DMS79 treated with DMSO at 0.1 percent for 48 hours (cell line): Measurements from ENCODE around the gene ORM1.
"Not testable (repeated sequence)": the region's sequence is repeated elsewhere in the genome, so short reads cannot be mapped to it uniquely, and the experiment has no call there.

Source experiments
- DNase-seq: peaks from one replicate; lab custom pipeline; 2025; lab: John Stamatoyannopoulos, UW

ORM1 gene

GRCh38 chr9:114308361-114308950, 14.4 kb upstream of the ORM1 start:
- no peak for DNase-seq

DNA sequence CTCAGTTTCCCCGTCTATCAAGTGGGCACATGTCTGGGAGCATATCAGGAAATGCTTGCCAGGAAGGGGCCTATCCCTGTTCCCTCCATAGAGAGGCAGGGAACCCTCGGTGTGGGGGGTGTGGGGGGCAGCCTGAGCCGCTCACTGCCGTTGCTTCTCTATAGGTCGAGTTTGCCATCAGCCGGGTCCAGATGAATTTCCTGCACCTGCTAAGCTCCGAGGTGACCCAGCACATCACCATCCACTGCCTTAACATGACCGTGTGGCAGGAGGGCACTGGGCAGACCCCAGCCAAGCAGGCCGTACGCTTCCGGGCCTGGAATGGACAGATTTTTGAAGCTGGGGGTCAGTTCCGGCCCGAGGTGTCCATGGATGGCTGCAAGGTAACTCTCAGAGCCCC, 13.8 kb upstream of the ORM1 start:
- DNase-seq: no peak

GRCh38 chr9:114310471-114311450, 12.1 kb upstream of the ORM1 start:
- DNase-seq: no peak

DNA sequence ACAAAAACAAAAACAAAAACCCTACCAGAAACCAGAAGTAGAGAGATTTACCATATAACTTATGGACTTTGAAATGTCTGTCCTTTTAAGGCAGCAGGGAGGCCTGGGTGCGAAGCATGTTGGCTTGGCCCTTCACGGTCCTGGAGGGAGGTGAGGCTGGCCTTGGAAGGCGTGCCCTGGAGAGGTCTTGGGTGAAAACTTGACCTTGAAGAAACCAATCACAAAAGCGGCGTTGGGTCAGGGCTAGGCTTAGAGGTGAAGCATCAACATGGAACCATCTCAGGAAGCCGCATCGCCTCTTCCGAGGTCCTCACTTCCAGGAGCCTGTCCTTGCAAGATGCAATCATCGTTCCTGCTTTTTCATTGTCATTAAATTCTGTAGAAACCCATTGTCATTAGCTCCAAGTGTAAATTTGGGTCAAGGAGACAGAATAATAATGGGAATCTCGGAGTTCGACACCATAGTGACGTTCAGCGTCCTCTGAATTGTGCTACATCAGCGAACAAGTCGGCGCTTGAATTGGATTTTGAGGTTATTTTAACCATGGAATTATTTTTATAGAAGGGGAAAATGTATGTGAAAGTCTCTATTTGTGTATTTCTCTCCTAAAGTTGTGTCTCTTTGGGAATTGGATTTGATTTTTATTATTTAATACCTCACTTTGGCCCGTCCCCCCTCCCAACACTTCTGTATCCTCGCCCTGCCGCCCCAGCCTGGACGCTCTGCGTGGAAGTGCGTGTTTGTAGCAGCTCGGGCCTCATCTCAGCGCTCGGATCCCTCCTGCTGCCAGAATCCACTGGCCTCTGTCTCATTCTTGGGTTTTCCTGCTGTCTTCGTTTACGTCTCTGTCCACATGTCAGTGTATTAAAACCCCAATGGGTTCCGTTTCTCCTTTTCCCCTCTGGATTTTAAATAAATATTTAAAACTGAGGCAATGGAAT, 11.1 kb upstream of the ORM1 start:
- no peak for DNase-seq

GRCh38 chr9:114312513-114312875, 10.4 kb upstream of the ORM1 start:
- no peak for DNase-seq

DNA sequence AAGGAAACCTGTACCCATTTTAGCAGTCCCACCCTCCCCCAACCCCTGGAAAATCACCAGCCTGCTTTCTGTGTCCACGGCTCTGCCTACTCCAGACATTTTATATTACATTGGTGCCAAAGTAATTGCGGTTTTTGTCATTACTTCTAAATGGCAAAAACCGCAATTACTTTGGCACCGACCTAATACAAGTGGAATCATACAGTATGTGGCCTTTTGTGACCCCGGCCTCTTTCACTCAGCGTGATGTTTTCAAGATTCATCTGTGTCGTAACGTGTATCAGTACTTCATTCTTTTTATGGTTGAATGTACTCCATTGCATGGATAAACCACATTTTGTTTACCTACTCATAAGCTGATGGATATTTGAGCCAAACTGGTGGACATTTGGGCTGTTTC, 9.7 kb upstream of the ORM1 start:
- peak; percentile 45 for DNase-seq

DNA sequence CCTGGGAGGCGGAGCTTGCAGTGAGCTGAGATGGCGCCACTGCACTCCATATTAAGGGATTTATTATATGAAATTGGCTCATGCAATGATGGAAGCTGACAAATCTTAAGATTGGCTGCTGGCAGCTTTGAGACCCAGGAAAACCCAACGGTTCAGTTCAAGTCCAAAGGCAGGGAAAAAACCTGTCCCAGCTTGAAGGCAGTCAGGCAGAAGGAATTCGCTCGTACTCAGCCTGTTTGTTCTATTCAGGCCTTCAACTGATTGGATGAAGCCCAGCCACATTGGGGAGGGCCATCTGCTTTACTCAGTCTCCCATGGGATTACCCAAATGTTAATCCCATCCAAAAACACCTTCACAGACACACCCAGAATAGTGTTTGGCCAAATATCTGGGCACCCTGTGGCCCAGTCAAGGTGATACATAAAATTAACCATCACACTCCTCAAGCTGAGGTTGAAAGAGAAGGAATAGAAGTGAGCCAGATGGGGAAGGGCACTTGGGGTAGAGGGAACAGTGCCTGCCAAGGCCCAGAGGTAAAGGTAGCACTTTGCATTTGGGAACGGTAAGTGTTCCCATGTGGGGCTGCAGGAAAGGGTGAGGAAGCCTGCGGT, 8.5 kb upstream of the ORM1 start:
- DNase-seq: no peak

DNA sequence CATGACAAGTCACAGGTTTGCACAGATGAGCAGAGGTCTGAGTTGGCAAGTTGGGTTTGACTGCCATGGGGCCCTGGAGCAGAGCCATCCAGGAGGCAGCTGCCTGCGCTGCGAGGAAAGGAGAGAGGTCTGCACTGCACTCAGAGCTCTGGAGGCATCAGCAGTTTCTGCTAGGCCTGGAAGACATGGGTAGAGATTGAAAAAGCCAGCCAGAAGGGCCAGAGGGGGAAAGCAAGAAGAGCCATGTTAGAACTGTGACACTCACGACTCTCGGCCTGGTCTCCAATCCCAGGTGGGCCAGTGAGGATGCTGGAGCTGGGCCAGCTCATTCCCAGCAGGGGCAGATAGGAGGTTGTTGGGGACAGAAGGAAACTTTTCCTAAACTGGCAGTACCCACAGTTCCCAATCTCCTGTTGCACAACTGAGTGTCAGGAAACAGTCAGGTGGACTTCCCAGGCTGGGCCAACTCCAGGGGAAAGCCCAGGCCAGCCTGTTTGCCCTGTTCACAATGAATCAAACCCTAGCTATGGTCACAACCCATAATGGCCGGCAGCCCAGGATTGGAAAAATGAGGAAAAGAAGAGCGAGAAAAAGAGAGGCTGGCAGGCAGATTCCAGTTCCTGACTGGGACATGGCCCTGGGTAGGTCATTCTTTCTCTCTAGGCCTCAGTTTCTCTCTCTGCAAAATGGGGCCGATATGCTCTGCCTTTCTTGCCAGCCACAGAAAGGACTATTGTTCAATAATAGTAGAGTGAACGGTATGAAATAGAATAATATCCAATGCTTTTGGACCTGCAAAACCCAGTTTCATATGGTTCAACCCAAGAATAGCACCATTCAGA, 7.8 kb upstream of the ORM1 start:
- DNase-seq: no peak

- DNase-seq: no peak
Observed at GRCh38 chr9:114315723-114316363, 7.1 kb upstream of the ORM1 start.

- DNase-seq: peak; percentile 85
Observed at GRCh38 chr9:114316605-114317230, 6.2 kb upstream of the ORM1 start.

DNA sequence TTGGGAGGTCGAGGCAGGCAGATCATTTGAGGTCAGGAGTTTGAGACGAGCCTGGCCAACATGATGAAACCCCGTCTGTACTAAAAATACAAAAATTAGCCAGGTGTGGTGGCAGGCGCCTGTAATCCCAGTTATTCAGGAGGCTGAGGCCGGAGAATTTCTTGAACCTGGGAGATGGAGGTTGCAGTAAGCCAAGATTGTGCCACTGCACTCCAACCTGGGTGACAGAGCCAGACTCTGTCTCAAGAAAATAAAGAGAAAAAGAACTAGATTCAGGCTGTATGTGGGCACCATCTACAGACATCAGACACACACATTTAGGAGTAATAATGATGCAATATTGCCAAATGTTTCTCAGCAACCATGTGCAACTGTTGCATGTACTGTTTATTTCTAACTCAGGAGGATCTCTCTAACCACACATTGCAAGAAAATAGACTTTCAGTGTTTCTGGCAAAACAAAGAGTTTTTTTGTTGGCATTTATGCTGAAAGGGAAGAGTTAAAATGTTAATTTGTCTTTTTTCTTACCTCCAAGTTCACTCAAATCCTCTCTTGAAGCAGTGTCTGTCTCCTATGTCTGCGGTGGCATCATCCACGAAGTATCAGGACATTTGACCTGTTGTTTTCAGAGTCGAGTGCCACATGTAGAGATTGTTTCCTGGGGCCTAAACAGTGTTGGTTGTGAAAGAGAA, 5.1 kb upstream of the ORM1 start:
- no peak for DNase-seq

GRCh38 chr9:114318416-114318815, 4.5 kb upstream of the ORM1 start:
- no peak for DNase-seq

DNA sequence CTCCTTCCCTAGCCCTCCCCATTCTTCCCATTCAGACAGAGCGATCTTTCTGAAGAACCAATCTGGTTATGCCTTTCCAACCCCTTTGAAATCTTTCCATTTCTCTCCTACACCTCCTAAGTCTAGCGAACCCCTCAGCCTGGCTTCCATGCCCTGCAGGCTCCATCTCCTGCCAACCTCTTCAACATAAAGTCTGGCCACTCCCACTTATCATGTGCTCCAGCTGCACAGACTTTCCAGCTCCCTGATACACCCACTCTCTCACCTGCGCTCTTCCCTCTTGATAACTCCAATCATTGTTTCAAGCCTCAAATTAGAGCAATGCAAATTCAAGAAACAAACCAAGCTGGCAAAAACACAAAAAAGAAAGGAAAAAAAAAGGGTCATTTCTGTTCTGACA, 3.8 kb upstream of the ORM1 start:
- DNase-seq: peak; percentile 87

GRCh38 chr9:114320710-114321109, 2.2 kb upstream of the ORM1 start:
- not testable (repeated sequence) for DNase-seq

- DNase-seq: no peak
Observed at GRCh38 chr9:114321759-114322158, 1.1 kb upstream of the ORM1 start.

DNA sequence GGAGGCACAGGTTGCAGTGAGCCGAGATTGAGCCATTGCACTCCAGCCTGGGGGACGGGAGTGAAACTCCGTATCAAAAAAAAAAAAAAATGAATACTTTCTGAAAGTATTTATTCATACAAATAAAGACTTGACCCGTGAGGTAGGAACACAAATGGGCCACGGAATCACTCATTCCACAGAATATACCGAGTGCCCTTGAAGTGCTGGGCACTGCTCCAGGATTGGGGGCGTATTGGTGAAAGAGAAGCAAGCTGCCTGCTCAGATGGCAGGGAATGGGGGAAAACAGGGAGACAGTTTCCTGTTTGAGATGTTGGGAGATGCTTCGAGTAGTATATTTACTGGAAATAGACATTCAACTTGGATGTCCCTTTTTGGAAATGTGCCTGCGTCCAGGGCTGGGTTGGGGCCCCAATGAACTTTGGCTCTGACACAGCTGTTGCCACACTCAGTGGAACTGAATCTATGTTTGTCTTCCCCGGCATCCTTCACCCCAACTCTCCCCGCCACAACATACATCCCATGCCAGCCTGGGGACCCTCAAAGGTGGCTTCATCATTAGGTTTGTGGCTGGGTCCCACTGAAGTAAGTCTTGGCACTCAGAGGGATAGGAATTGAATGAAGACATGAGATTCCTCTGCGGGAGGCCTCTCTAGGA, 609 bp upstream of the ORM1 start:
- DNase-seq: peak; percentile 20

- DNase-seq: not testable (repeated sequence)
Observed at GRCh38 chr9:114323849-114324248, 951 bp downstream of the ORM1 start.

- no peak for DNase-seq
Observed at GRCh38 chr9:114324492-114324891, 1.6 kb downstream of the ORM1 start.

DNA sequence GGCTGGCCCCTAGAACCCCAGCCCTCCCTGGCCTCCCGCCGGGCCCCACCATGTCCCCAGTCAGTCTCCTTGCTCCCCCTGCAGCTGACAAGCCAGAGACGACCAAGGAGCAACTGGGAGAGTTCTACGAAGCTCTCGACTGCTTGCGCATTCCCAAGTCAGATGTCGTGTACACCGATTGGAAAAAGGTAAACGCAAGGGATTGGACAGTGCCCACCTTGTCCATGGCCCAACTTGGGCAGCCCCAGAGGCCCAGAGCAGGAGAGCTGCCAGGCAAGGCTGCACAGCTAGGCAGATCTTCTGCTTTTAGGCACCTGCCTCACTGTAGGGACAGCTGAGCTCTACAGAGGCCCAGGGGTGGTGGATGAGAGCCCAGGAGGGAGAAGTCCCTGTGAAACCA, 2.1 kb downstream of the ORM1 start:
- DNase-seq: not testable (repeated sequence)
